A673 (cell line): ENCODE data around the gene LGSN. TPM values are rescaled to one million over a fixed set of nuclear protein-coding genes. Genes with fewer than 3 reads are reported as not detected.

Source experiments
- BruUV-seq: library from RNA; stranded (reverse); fragments of 400-500 nt; replicated peaks from 2 replicates; lab custom pipeline; 2021; lab: Mats Ljungman, UMichigan
- CTCF ChIA-PET: fragments of 300-600 bp; sonication (Branson Sonifier 250); formaldehyde crosslinking; loops from one replicate; lab custom pipeline; 2022; ENCODE audit warnings: antibody characterized with exemption; lab: Charles Lee
- POLR2A ChIA-PET: fragments of 300-600 bp; sonication (Branson Sonifier 250); formaldehyde crosslinking; loops from one replicate; lab custom pipeline; 2022; ENCODE audit warnings: antibody characterized with exemption; ENCODE audit not compliant: low non-redundant PET; lab: Charles Lee
- DNase-seq: peaks from one replicate; pipeline ENCODE4 v3.0.0-alpha.2; 2015; ENCODE audit warnings: low spot score
- H3K27ac ChIP-seq: fragments of 200-600 bp; sonication (generic); 2 replicates; pipeline ENCODE4 v1.5.1; 2016; ENCODE audit warnings: mixed run types, low read depth, mild to moderate bottlenecking, mixed read lengths, antibody characterized with exemption, low read length; ENCODE audit not compliant: poor library complexity, severe bottlenecking
- H3K27me3 ChIP-seq: fragments of 200-600 bp; sonication (generic); replicated peaks from 2 replicates; pipeline ENCODE4 v1.6.1; 2017; ENCODE audit warnings: mixed run types, low read depth, mild to moderate bottlenecking, mixed read lengths, antibody characterized with exemption, low read length; ENCODE audit not compliant: insufficient read depth, poor library complexity
- H3K36me3 ChIP-seq: fragments of 200-600 bp; sonication (generic); 2 replicates; pipeline ENCODE4 v1.6.1; 2016; ENCODE audit warnings: mixed run types, mild to moderate bottlenecking, mixed read lengths, antibody characterized with exemption, low read length; ENCODE audit not compliant: insufficient read depth, poor library complexity, severe bottlenecking
- H3K4me1 ChIP-seq: fragments of 200-600 bp; sonication (generic); 2 replicates; pipeline ENCODE4 v1.6.1; 2017; ENCODE audit warnings: mixed run types, mild to moderate bottlenecking, mixed read lengths, antibody characterized with exemption, low read length; ENCODE audit not compliant: insufficient read depth, poor library complexity, severe bottlenecking
- H3K4me3 ChIP-seq: fragments of 200-600 bp; sonication (generic); 2 replicates; pipeline ENCODE4 v1.5.1; 2016; ENCODE audit warnings: low read depth, mixed run types, mild to moderate bottlenecking, mixed read lengths, low read length; ENCODE audit not compliant: poor library complexity, severe bottlenecking
- H3K9me3 ChIP-seq: fragments of 200-600 bp; sonication (generic); 2 replicates; pipeline ENCODE4 v1.6.1; 2016; ENCODE audit warnings: mixed run types, low read depth, mild to moderate bottlenecking, mixed read lengths, antibody characterized with exemption, low read length; ENCODE audit not compliant: poor library complexity, severe bottlenecking
- EZH2 ChIP-seq: fragments of 200-600 bp; sonication (generic); IDR thresholded peaks from 2 replicates; pipeline ENCODE4 v1.6.1; 2017; ENCODE audit warnings: borderline replicate concordance, low read depth, mild to moderate bottlenecking, mixed read lengths, antibody characterized with exemption, low read length; ENCODE audit not compliant: poor library complexity, severe bottlenecking
- intact Hi-C: fragments of 100-400 bp; cut with micrococcal nuclease; formaldehyde crosslinking; loops from one replicate; pipeline ENCODE4 v1.10.0; 2022; ENCODE audit not compliant: unreplicated experiment
- total RNA-seq: library from RNA; stranded (reverse); gene quantifications from 2 replicates; pipeline ENCODE4 v1.2.3, GENCODE V29; 2021
- TF ChIP-seq, protein P1 (sequence below): fragments of 300-800, 200-600 bp; sonication (generic); conservative IDR thresholded peaks from 2 replicates; pipeline ENCODE4 v1.5.1; 2017; ENCODE audit warnings: low read depth, mild to moderate bottlenecking, antibody characterized with exemption, low read length, moderate library complexity, mixed read lengths

The LGSN gene
- total RNA-seq, 1 experiment from 2014 or later = not detected

DNA sequence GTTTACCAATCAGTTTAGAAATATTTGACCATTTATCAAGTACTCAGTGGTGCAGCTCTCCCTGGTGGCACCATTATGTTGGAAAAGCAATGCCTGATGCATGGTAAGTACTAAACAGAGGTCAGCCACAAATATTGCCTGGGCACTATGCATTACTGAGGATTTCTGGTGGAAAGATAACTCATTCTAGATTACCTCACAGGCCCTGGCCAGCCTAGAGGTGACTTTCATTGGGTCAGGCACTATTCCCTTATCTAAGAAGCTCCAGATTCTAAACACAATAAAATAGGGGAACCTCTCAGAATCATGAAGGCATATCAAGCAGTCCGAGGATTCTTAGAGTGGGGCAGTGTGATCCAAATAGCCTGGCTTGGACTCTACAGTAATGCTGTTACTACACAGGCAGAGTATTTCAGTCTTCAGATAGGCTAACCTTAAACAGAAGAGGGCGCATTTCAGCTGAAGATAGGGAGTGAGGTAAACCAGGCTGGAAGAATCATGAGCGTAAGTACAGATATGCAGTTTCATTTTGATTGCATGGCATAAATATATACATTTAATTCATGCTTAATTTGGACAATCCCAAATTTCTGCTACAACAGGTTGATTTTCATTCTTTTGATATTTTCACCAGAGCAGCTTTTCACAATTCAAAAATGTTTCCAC, 12.1 kb downstream of the LGSN start:
- H3K4me1 ChIP-seq = no peaks in the 10 kb centered on the region
- BruUV-seq = no TSS peak
- H3K36me3 ChIP-seq = no peaks in the 10 kb centered on the region
- TF ChIP-seq EZH2 = no peak
- TF ChIP-seq, protein P1, sequence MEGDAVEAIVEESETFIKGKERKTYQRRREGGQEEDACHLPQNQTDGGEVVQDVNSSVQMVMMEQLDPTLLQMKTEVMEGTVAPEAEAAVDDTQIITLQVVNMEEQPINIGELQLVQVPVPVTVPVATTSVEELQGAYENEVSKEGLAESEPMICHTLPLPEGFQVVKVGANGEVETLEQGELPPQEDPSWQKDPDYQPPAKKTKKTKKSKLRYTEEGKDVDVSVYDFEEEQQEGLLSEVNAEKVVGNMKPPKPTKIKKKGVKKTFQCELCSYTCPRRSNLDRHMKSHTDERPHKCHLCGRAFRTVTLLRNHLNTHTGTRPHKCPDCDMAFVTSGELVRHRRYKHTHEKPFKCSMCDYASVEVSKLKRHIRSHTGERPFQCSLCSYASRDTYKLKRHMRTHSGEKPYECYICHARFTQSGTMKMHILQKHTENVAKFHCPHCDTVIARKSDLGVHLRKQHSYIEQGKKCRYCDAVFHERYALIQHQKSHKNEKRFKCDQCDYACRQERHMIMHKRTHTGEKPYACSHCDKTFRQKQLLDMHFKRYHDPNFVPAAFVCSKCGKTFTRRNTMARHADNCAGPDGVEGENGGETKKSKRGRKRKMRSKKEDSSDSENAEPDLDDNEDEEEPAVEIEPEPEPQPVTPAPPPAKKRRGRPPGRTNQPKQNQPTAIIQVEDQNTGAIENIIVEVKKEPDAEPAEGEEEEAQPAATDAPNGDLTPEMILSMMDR = peak; percentile 68
- ChIA-PET POLR2A (no interaction called here), CTCF (interaction anchor here (0.6 to 0.9 kb wide), 2 partner anchors 457 to 495 kb away, joined by 5 read pairs; no protein-coding TSS in a partner anchor)
- H3K27me3 ChIP-seq = no peaks in the 10 kb centered on the region
- H3K4me3 ChIP-seq = no peak overlapping the region
- DNase-seq = peak; percentile 59
- intact Hi-C loops = loop anchor here (5.0 kb wide), 3 partner anchors 265 to 495 kb away; partner anchors contain the start of genes LOC128125822 and PTP4A1
- no peaks in the 10 kb centered on the region for H3K9me3 ChIP-seq
- H3K27ac ChIP-seq = no peak overlapping the region

DNA sequence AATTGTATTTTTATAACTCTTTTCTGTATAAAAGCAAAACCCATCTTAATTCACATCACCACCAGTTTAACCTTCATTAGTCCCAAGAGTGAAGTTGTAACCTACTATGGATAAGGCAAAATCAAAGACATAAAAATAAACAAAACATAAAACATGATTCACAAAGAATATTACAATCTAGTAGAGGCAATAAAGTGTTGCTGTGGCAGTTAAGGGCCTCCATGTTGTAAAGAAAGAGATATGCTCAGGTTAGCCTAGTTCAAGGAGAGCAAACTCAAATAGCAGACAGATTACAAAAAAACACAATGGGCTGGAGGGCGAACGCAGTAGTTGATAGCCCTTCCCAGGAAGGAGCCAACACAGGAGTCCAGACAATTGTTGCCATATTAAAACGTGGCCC, 13.4 kb downstream of the LGSN start:
- ChIA-PET CTCF (no interaction called here), POLR2A (no interaction called here)
- DNase-seq = no peak
- Histone ChIP-seq H3K27me3 (no peaks in the 10 kb centered on the region), H3K36me3 (no peaks in the 10 kb centered on the region), H3K9me3 (no peaks in the 10 kb centered on the region), H3K27ac (no peak overlapping the region), H3K4me3 (no peak overlapping the region), H3K4me1 (no peaks in the 10 kb centered on the region)
- intact Hi-C loops = loop anchor here (5.0 kb wide), 3 partner anchors 266 to 496 kb away; partner anchors contain the start of genes LOC128125822 and PTP4A1
- TF ChIP-seq, protein P1 = no peak
- TF ChIP-seq EZH2 = no peak
- no TSS peak for BruUV-seq

DNA sequence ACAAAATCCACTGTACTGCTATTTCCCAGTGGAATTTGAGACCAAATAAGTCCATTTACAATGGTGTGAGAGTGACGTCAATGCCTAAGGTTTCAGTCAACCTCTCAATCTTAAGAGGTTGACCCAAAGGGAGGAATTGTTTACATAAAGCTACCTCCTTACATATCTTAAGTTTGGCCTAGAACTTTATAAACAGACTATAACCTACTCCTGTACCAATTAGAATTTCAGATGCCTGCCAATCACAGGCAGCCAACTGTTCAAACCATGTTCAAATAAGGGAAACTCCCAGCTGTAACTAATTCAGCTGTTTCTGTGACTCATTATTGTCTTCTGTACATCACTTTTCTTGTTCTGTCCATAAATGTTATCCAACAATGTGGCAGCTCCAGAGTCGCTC, 14.5 kb downstream of the LGSN start:
- no peak for TF ChIP-seq EZH2
- TF ChIP-seq, protein P1 = no peak
- intact Hi-C loops = loop anchor here (5.0 kb wide), 3 partner anchors 267 to 497 kb away; partner anchors contain the start of genes LOC128125822 and PTP4A1
- Histone ChIP-seq H3K4me3 (no peak overlapping the region), H3K36me3 (no peaks in the 10 kb centered on the region), H3K9me3 (no peaks in the 10 kb centered on the region), H3K4me1 (no peaks in the 10 kb centered on the region), H3K27ac (no peak overlapping the region), H3K27me3 (no peaks in the 10 kb centered on the region)
- DNase-seq = no peak
- ChIA-PET POLR2A (no interaction called here), CTCF (no interaction called here)
- BruUV-seq = no TSS peak
